Measurements from ENCODE around the gene PCLO. TPM values are rescaled to one million over a fixed set of nuclear protein-coding genes. Genes with fewer than 3 reads are reported as not detected.

The PCLO gene
- total and polyA plus RNA-seq, 2 of the 8 experiments (the other 6 are each of a cell fraction or from before 2014, with no cell fraction given), result 1.5 to 3.2 TPM

GRCh38 chr7:83096065-83096580, 66.6 kb downstream of the PCLO start:
- no peak overlapping the region for H3K14ac ChIP-seq (ENCODE audit: insufficient read length)
- no peak overlapping the region for H3K56ac ChIP-seq (replicated peaks; ENCODE audit: insufficient read length, low read depth, low read length)
- TF ChIP-seq SP1 (IDR thresholded peaks at IDR 0.05; ENCODE audit: low read depth, low read length) (no peak), PHF8 (conservative IDR thresholded peaks at IDR 0.05; ENCODE audit: low read depth, low read length) (no peak), CEBPB (IDR thresholded peaks at IDR 0.05; ENCODE audit: low read depth, low read length) (no peak), MAX (IDR thresholded peaks at IDR 0.05) (no peak), POU5F1 (IDR thresholded peaks at IDR 0.05; ENCODE audit: low read depth, low read length) (no peak), POLR2A (IDR thresholded peaks at IDR 0.05; ENCODE audit: control extremely low read depth in 1 of 2, low read depth in 2 of 2, low read length in 2 of 2) (no peak)
- H3K4ac ChIP-seq (replicated peaks; ENCODE audit: insufficient read length, low read depth, low read length), result no peak overlapping the region
- no peaks in the 10 kb centered on the region for H3K79me1 ChIP-seq (ENCODE audit: low read depth, low read length)
- H4K91ac ChIP-seq (replicated peaks; ENCODE audit: insufficient read length, low read length), result no peak overlapping the region
- no peak overlapping the region for H2BK120ac ChIP-seq (replicated peaks; ENCODE audit: low read depth, low read length)
- no peak overlapping the region for H2AK5ac ChIP-seq (ENCODE audit: low read depth, low read length)
- no peaks in the 10 kb centered on the region for H3K27me3 ChIP-seq (replicated peaks in 1 of 4; ENCODE audit: control insufficient read depth in 3 of 4, extremely low read depth in 1 of 4, insufficient read depth in 3 of 4, low read length in 3 of 4)
- DNase-seq (ENCODE audit: low read depth in 1 of 2, low spot score in 2 of 2) (no peak), FAIRE-seq (no peak)
- H2BK20ac ChIP-seq (ENCODE audit: low read length), result no peak overlapping the region
- no peak overlapping the region for H2BK15ac ChIP-seq (ENCODE audit: low read length)
- H3K23me2 ChIP-seq (ENCODE audit: low read depth, low read length), result no peaks in the 10 kb centered on the region
- 90% methylated on average over 2 of the region's 2 CpGs; no CpG with 5 or more reads in 1 of the 2 experiments for WGBS, 2 experiments (ENCODE audit: extremely low coverage in 1 of 2, insufficient coverage in 1 of 2, insufficient read length in 1 of 2, insufficient replicate concordance in 2 of 2, low coverage in 1 of 2, low lambda C conversion rate in 2 of 2, missing lambda C conversion rate in 1 of 2)
- no peak overlapping the region for H4K5ac ChIP-seq (ENCODE audit: insufficient read length, low read depth, low read length)
- no peaks in the 10 kb centered on the region for H3K9me3 ChIP-seq (ENCODE audit: insufficient read depth in 2 of 2, low read depth in 1 of 2, low read length in 1 of 2)
- H3K4me2 ChIP-seq (ENCODE audit: insufficient read depth in 1 of 2, low read depth in 2 of 2, low read length in 2 of 2), result no peak overlapping the region
- ChIA-PET CTCF (ENCODE audit: partially characterized antibody) (no interaction called here), POLR2A (ENCODE audit: partially characterized antibody) (no interaction called here)
- no peak overlapping the region for H2BK5ac ChIP-seq (ENCODE audit: low read depth, low read length)
- H3K36me3 ChIP-seq (ENCODE audit: control insufficient read depth in 2 of 4, insufficient read depth in 4 of 4, low read length in 3 of 4), result no peaks in the 10 kb centered on the region
- no peaks in the 10 kb centered on the region for H3K79me2 ChIP-seq (ENCODE audit: control insufficient read depth in 1 of 2, insufficient read depth in 2 of 2, low read length in 2 of 2)
- H2BK12ac ChIP-seq (ENCODE audit: low read depth, low read length), result no peak overlapping the region
- H3K4me3 ChIP-seq (ENCODE audit: extremely low read depth in 1 of 4, insufficient read depth in 2 of 4, low read depth in 3 of 4, low read length in 4 of 4), result no peak overlapping the region
- H2AFZ ChIP-seq (ENCODE audit: low read length), result no peak overlapping the region
- no peak overlapping the region for H4K8ac ChIP-seq (ENCODE audit: extremely low read depth, insufficient read depth, low read length)
- no peak overlapping the region for H3K18ac ChIP-seq (ENCODE audit: extremely low read depth, low read length)
- H3K27ac ChIP-seq (ENCODE audit: low read depth, low read length), result no peak overlapping the region
- no peak overlapping the region for H3K23ac ChIP-seq (ENCODE audit: insufficient read length)
- no peaks in the 10 kb centered on the region for H4K20me1 ChIP-seq (replicated peaks in 1 of 2; ENCODE audit: control insufficient read depth in 1 of 2, insufficient read depth in 2 of 2, low read length in 2 of 2)
- no peaks in the 10 kb centered on the region for H3K4me1 ChIP-seq (replicated peaks in 1 of 4; ENCODE audit: control insufficient read depth in 3 of 4, insufficient read depth in 4 of 4, low read length in 3 of 4)
- no peak overlapping the region for H3K9ac ChIP-seq (replicated peaks in 1 of 4; ENCODE audit: extremely low read depth in 1 of 4, low read depth in 3 of 4, low read length in 3 of 4)
